ENCODE results near the gene ASCL4.

- no peak for TF ChIP-seq EZH2 (IDR thresholded peaks at IDR 0.05; ENCODE audit: borderline replicate concordance, low read depth, low read length, severe bottlenecking)
- TF ChIP-seq CTCF (IDR thresholded peaks at IDR 0.05; ENCODE audit: borderline replicate concordance, extremely low read depth, low read length, poor library complexity, severe bottlenecking): no peak
Observed at GRCh38 chr12:107764626-107765025, 9.9 kb upstream of the ASCL4 start.
